GM18526 (cell line): Measurements from ENCODE around the gene YIPF6.

ENCODE experiments used
- POLR2A ChIP-seq: IDR thresholded peaks from 3 replicates; pipeline ENCODE4 v1.6.1; 2011; ENCODE audit not compliant: insufficient read length; ENCODE audit errors: extremely low read depth

Gene YIPF6

GRCh38 chrX:68499543-68500504 lies 973 bp downstream of the YIPF6 start:
- no peak for TF ChIP-seq POLR2A

- TF ChIP-seq POLR2A = no peak
Observed at GRCh38 chrX:68503836-68504636, 5.2 kb downstream of the YIPF6 start.

DNA sequence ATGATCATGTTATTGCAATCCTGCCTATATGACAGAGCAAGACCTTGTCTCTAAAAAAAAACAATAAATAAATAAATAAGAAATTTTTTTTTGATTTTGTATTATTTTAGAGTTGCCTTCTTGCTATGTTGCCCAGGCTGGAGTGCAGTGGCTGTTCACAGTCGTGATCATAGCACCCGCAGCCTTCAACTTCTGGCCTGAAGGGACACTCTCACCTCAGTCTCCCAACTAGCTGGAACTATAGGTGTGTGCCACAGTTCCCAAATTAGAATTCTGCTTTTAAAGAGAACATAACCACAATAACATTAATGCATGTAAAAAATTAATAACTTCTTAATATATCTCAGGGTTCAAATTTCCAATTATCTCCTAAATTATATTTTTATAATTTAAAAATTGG lies 7.8 kb downstream of the YIPF6 start:
- no peak for TF ChIP-seq POLR2A

- TF ChIP-seq POLR2A = no peak
Observed at GRCh38 chrX:68508799-68509198, 9.9 kb downstream of the YIPF6 start.

DNA sequence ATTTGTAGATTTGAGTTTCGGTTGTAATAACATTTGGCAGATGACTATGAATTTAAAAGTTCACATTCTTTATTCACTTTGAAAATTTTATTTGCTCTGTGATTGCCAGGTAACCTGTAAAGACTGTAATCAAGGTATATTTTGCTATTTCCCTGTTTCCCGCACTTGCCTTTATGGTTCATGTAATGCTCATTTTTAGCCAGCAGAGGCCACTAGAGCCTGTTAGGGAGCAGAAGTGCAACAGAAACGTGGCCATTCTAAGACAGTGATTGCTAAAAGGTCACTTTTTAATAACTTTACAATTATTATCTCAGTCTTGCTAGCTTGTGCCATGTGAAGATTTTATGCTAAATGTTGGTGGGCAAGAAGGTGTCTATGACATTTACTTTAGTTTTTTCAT lies 12.4 kb downstream of the YIPF6 start:
- TF ChIP-seq POLR2A = no peak

DNA sequence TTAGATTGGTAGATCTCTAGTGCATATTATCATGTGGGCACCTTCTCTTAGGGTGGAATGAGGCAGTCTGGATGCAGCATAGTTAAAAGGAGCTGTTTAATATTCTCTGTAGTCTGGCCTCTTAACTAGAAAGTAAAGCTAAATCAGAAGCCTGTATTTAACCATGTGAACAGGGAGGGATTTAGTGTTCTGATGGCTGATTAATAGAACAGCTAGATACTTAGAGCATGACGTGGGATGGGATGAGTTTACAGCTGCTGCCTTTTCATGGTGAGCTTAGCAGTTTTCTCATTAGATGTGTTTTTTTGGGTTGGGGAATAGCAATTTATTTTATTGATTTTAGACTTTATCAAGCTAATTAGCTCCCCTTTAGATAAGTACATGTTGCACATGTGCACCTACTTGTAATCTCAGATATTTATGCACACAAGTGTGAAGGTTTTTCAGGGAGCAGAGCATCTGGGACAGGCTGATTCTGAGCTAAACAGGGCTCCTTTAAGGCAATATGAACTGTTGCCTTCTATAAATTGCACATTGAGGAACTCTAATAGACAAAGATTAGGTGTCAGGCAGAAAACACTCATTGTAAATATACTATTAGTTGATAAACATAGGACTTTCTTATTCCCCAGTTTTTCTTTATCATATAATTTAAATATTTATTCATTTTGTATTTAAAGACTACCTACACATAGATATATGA lies 34.1 kb downstream of the YIPF6 start:
- no peak for TF ChIP-seq POLR2A

- no peak for TF ChIP-seq POLR2A
Observed at GRCh38 chrX:68533656-68534055, 34.8 kb downstream of the YIPF6 start.

DNA sequence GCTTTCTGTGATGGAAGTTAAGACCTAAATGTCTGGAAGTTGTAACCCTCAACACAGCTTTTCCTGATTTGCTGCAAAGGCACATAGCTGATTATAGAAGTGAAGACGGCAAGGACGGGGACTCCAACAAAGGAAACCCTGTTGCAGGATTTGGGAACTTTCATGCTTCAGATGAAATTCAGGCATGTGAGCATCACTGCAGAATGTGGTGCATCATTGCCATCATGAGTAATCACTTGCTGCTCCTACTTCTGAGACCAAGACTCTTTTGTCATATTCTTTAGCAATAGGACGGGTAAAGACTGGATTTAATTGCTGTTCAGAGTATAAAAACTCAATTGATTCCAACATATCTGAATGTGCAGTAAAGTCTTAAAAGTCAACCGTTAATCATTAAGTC lies 35.8 kb downstream of the YIPF6 start:
- no peak for TF ChIP-seq POLR2A

DNA sequence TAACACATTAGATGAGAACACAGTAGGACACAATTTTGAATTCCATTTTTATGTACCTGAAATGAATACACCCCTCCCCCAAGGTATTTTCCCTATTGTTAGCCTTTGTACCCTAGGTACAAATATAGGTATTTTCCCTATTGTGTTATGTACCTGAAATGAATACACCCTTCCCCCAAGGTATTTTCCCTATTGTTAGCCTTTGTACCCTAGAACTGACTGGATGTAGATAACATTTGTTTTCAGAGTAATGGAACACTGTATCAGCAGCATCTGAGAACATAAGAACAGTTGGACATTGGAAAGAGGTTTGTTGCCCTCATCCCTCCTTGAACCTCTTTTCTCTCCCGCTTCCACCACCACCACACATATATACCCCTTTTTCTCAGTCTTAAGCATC lies 37.6 kb downstream of the YIPF6 start:
- TF ChIP-seq POLR2A = no peak

DNA sequence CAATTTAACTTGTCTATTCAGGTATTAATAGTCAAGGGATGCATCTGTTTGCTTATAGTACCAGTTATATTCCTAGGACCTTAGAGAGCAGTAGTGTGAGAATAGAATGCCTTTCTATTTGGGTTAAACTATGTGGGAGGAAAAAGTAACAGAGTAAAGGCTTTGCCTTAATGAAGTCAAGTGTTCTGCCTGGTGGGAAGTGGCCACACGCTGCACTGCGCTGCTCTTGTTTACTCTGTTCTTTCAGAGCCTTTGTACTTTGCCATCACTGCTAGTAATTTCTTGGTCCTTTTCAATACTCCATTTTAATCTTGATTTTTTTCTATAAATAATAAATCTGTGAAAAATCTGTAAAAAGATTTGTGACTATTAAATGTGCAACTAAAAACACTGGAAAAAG lies 38.0 kb downstream of the YIPF6 start:
- no peak for TF ChIP-seq POLR2A

- TF ChIP-seq POLR2A = no peak
Observed at GRCh38 chrX:68550193-68550592, 51.3 kb downstream of the YIPF6 start.

DNA sequence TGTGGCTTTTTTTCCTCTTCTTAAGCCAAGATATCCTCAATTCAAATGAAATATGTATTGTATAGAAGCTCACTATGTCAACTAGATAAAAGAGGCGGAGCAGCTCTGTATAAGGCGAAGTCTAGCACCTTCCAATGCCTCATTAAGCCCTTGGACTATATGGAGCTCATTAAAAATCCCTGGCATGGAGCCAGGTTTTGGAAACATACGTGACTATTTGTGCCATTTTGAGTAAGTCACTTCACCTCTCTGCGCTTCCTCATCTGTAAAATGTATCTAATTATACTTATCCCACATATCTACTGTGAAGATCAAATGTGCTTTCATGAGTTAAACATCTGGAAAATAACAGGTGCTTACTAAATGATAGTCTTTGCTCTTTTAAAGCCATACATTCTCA lies 57.2 kb downstream of the YIPF6 start:
- TF ChIP-seq POLR2A = no peak

- no peak for TF ChIP-seq POLR2A
Observed at GRCh38 chrX:68568136-68568535, 69.3 kb downstream of the YIPF6 start.

DNA sequence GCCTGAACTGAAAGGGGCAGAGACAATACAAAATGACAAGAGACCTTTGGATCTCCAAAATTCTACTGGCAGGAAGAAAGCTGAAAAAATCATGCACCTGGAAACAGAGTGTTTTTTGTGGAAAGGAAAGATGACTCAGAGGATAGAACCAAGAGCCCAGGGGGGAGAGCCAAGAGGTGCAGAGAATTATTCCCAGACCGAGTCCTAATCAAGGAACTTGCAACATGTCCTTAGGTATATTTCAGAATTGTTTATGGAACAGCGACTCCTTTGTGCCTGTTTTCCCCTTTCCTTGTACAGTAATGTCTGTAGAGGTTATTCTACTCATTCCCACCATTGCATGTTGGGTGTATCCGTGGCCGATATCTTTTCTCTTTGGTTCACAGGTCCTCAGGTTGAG lies 71.7 kb downstream of the YIPF6 start:
- TF ChIP-seq POLR2A = no peak

- TF ChIP-seq POLR2A = no peak
Observed at GRCh38 chrX:68571292-68571609, 72.4 kb downstream of the YIPF6 start.
